Tibial nerve (tissue), 4 donors: ENCODE data around the gene NFATC3. TPM values are rescaled to one million over a fixed set of nuclear protein-coding genes. Genes with fewer than 3 reads are reported as not detected.

Experiments
- DNase-seq, 2 donors: peaks; one replicate each; pipeline ENCODE4 v3.0.0-alpha.2; 2019; ENCODE audit warnings: low spot score in 2 of 2
- H3K27ac ChIP-seq, 4 donors: fragments of 200-600 bp; sonication (generic) in 3 of 4; one replicate each; pipeline ENCODE4 v1.5.1; 2017 to 2019; ENCODE audit warnings: mild to moderate bottlenecking in 1 of 4
- H3K27me3 ChIP-seq, 2 donors: fragments of 200-600 bp; sonication (generic) in 1 of 2; one replicate each; pipeline versions ENCODE4 v1.5.1 to v1.6.0; 2017 to 2019
- H3K36me3 ChIP-seq, 3 donors: fragments of 200-600 bp; sonication (generic); one replicate each; pipeline ENCODE4 v1.5.1; 2018 to 2019
- H3K4me1 ChIP-seq, 4 donors: fragments of 200-600 bp; sonication (generic) in 3 of 4; one replicate each; pipeline ENCODE4 v1.5.1; 2017 to 2019
- H3K4me3 ChIP-seq, 4 donors: fragments of 200-600 bp; sonication (generic) in 3 of 4; one replicate each; pipeline ENCODE4 v1.5.1; 2017 to 2019; ENCODE audit warnings: mild to moderate bottlenecking in 1 of 4, moderate library complexity in 1 of 4
- H3K9me3 ChIP-seq, 4 donors: fragments of 200-600 bp; sonication (generic) in 3 of 4; one replicate each; pipeline ENCODE4 v1.5.1; 2017 to 2019
- EP300 ChIP-seq, 2 donors: sonication (generic); formaldehyde crosslinking; IDR thresholded peaks; one replicate each; pipeline ENCODE4 v1.6.1; 2017; ENCODE audit warnings: antibody characterized with exemption in 2 of 2, mild to moderate bottlenecking in 1 of 2
- POLR2A ChIP-seq, 2 donors: fragments of 450-650 bp; IDR thresholded peaks; one replicate each; pipeline ENCODE4 v1.6.1; 2017; ENCODE audit warnings: antibody characterized with exemption in 2 of 2, mild to moderate bottlenecking in 2 of 2, moderate library complexity in 2 of 2
- WGBS, 2 donors: methylation state at CpG; one replicate each; pipeline ENCODE4 v1.1.5; 2018; 5-methylcytosine and 5-hydroxymethylcytosine counted together
- total RNA-seq, 4 donors: library from RNA; depleted of rRNA; stranded (reverse); fragments of >200 nt; gene quantifications; one replicate each; pipeline ENCODE4 v1.1.0, GENCODE V29; 2016
- TF ChIP-seq, protein P1 (sequence below), 5 experiments: fragments of 200-600 bp in 3 of 5; fragments of 450-650 bp in 2 of 5; sonication (generic) in 3 of 5; IDR thresholded peaks; one replicate each; pipeline ENCODE4 v1.5.1; 2016 to 2019; ENCODE audit warnings: antibody characterized with exemption in 5 of 5, mild to moderate bottlenecking in 3 of 5, moderate library complexity in 2 of 5

The NFATC3 gene
- total RNA-seq, 4 donors from 2014 or later: 81.4 to 105 (median 97.1) TPM

DNA sequence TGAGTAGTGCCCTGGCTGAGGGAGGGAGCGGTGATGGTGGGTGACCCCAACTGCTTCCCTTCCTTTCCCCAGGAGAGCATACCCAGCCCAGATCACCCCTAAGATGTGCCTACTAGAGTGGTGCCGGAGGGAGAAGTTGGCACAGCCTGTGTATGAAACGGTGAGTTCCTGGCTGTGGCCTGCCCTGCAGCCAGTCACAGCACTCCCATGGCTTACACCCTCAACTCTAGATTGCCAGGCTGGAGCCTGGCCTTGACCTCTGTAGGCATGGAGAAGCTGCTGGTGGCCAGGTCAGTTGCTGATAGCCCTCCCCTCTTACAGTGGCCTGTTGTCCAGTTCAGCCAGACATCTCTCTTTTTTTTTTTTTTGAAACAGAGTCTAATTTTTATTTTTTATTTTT lies 8.6 kb upstream of the NFATC3 start:
- no peaks in the 10 kb centered on the region for H3K27me3 ChIP-seq
- peaks cover 0 to 65% (median 0%) of the 10 kb centered on the region in 3 donors for H3K36me3 ChIP-seq
- DNase-seq: no peak
- no peak overlapping the region for H3K4me3 ChIP-seq
- 85 to 100% methylated on average over 3 of the region's 3 CpGs for WGBS, 2 donors
- no peak overlapping the region for H3K27ac ChIP-seq
- no peaks in the 10 kb centered on the region for H3K9me3 ChIP-seq
- peaks cover 0 to 48% (median 34%) of the 10 kb centered on the region in 4 donors for H3K4me1 ChIP-seq
- TF ChIP-seq POLR2A (IDR thresholded peaks at IDR 0.05) (no peak), EP300 (IDR thresholded peaks at IDR 0.05) (no peak)
- TF ChIP-seq, protein P1, sequence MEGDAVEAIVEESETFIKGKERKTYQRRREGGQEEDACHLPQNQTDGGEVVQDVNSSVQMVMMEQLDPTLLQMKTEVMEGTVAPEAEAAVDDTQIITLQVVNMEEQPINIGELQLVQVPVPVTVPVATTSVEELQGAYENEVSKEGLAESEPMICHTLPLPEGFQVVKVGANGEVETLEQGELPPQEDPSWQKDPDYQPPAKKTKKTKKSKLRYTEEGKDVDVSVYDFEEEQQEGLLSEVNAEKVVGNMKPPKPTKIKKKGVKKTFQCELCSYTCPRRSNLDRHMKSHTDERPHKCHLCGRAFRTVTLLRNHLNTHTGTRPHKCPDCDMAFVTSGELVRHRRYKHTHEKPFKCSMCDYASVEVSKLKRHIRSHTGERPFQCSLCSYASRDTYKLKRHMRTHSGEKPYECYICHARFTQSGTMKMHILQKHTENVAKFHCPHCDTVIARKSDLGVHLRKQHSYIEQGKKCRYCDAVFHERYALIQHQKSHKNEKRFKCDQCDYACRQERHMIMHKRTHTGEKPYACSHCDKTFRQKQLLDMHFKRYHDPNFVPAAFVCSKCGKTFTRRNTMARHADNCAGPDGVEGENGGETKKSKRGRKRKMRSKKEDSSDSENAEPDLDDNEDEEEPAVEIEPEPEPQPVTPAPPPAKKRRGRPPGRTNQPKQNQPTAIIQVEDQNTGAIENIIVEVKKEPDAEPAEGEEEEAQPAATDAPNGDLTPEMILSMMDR (IDR thresholded peaks at IDR 0.05): no peak

DNA sequence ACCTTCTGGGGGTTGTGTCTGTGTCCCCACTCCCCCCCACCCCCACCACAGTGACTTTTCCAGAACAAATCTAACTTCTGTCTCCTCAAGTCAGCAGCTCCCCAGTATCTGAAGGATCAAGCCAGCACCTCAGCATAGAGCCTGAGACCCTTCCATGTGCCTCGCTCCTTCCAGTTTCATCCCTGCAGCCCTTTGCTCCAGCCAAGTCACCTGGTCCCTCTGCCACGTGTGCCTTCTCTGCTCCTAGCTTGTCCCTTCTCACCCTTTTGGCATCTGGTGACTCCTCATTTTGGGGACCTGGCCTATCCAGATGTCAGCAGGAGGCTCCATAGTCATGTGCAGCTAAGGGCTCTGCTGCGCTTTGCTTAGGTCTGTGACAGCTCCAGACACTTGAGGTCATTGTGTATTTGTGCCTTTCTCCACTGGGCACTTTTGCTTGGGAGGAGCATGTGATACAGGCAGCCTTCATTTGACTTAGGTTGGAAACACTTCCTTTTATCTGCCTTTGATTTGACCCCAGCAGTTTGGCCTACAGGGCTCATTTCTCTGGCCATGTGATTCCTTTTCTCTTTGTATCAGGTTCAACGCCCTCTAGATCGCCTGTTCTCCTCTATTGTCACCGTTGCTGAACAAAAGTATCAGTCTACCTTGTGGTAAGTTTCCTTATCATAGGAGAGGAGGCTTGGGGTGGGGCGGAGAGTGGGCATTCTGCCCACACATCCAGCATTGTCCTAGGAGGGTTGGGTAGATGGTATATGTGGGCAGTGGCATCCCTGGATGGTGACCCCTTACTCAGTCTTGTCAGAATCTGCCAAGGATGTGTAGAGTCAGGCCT lies 7.1 kb upstream of the NFATC3 start:
- Histone ChIP-seq H3K36me3 (peaks cover 0 to 49% (median 0%) of the 10 kb centered on the region in 3 donors), H3K9me3 (no peaks in the 10 kb centered on the region), H3K4me1 (peaks cover 0 to 50% (median 38%) of the 10 kb centered on the region in 4 donors), H3K27me3 (no peaks in the 10 kb centered on the region), H3K4me3 (no peak overlapping the region), H3K27ac (peak overlapping the region in 3 of 4 donors; percentile 80 to 100 (median 91))
- 81 to 88% methylated on average over 7 of the region's 7 CpGs for WGBS, 2 donors
- no peak for TF ChIP-seq POLR2A (IDR thresholded peaks at IDR 0.05)
- TF ChIP-seq EP300 (IDR thresholded peaks at IDR 0.05): no peak
- TF ChIP-seq, protein P1 (IDR thresholded peaks at IDR 0.05): no peak
- DNase-seq: no peak

DNA sequence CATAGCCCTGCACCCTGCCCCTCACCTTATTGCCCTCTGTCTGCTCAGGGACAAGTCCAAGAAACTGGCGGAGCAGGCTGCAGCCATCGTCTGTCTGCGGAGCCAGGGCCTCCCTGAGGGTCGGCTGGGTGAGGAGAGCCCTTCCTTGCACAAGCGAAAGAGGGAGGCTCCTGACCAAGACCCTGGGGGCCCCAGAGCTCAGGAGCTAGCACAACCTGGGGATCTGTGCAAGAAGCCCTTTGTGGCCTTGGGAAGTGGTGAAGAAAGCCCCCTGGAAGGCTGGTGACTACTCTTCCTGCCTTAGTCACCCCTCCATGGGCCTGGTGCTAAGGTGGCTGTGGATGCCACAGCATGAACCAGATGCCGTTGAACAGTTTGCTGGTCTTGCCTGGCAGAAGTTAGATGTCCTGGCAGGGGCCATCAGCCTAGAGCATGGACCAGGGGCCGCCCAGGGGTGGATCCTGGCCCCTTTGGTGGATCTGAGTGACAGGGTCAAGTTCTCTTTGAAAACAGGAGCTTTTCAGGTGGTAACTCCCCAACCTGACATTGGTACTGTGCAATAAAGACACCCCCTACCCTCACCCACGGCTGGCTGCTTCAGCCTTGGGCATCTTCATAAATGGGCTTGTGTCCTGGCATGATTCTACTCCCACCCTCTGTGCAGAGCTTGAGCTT lies 6.3 kb upstream of the NFATC3 start:
- no peak for DNase-seq
- WGBS, 2 donors: 91% methylated on average over 6 to 8 of the region's 8 CpGs
- no peaks in the 10 kb centered on the region for H3K9me3 ChIP-seq
- TF ChIP-seq POLR2A (IDR thresholded peaks at IDR 0.05): no peak
- TF ChIP-seq, protein P1 (IDR thresholded peaks at IDR 0.05): no peak
- TF ChIP-seq EP300 (IDR thresholded peaks at IDR 0.05): no peak
- no peak overlapping the region for H3K4me3 ChIP-seq
- peaks cover 0 to 44% (median 0%) of the 10 kb centered on the region in 3 donors for H3K36me3 ChIP-seq
- no peaks in the 10 kb centered on the region for H3K27me3 ChIP-seq
- H3K4me1 ChIP-seq: peaks cover 0 to 57% (median 46%) of the 10 kb centered on the region in 4 donors
- peak overlapping the region in 3 of 4 donors; percentile 80 to 100 (median 91) for H3K27ac ChIP-seq

DNA sequence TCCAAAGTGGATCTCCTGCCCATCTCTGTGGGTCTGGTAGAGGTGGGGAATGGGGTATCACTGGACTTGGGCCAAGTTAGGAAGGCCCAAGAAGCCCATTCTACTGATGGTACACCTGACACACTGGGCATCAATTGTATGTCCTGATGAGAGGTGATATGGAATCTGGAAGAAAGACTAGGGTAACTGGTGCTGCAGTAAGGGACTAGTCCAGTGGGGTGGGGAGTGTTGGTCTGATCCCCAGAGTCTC lies 5.9 kb upstream of the NFATC3 start:
- TF ChIP-seq EP300 (IDR thresholded peaks at IDR 0.05): no peak
- TF ChIP-seq, protein P1 (IDR thresholded peaks at IDR 0.05): no peak
- TF ChIP-seq POLR2A (IDR thresholded peaks at IDR 0.05): no peak
- Histone ChIP-seq H3K27ac (peak overlapping the region; percentile 70 to 100 (median 86)), H3K4me1 (peaks cover 0 to 62% (median 50%) of the 10 kb centered on the region in 4 donors), H3K4me3 (no peak overlapping the region), H3K36me3 (peaks cover 0 to 39% (median 0%) of the 10 kb centered on the region in 3 donors), H3K9me3 (no peaks in the 10 kb centered on the region), H3K27me3 (no peaks in the 10 kb centered on the region)
- no peak for DNase-seq
